Activated CD8-positive, alpha-beta memory T cell treated with anti-CD3 and anti-CD28 coated beads for 36 hours (primary cell): Measurements from ENCODE around the gene CRIP2. TPM values are rescaled to one million over a fixed set of nuclear protein-coding genes. Genes with fewer than 3 reads are reported as not detected.

Source experiments
- CTCF ChIA-PET: fragments of 350-600 bp; sonication (Branson Sonifier 250); formaldehyde crosslinking; loops from one replicate; lab custom pipeline; 2021; ENCODE audit warnings: antibody characterized with exemption; lab: Charles Lee
- POLR2A ChIA-PET: fragments of 350-600 bp; sonication (Branson Sonifier 250); formaldehyde crosslinking; loops from one replicate; lab custom pipeline; 2021; ENCODE audit warnings: antibody characterized with exemption; lab: Charles Lee
- total RNA-seq, 2 experiments: library from RNA; stranded (reverse); gene quantifications; one replicate each; pipeline ENCODE4 v1.2.3, GENCODE V29; 2021

CRIP2 gene
- total RNA-seq, 2 experiments from 2014 or later: 1.0 to 1.2 TPM

DNA sequence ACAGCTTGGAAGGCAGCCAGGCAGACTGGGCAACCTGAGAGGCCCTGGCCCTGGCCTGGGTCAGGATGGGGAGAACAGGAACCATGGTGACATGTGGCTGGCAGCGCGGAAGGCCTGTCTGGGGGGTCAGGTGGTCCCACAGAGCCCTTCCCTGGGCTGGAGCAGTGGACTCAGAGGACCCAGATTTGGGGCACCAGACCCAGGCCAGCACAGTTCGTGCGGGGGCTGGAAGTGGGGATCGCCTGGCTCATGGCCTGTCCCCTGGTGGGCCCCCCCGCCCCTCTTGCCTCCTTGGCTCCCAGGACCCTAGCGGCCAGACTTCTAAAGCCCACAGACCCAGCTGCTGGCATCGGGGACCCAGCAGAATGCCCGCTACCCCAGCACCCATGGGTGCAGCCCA, 33.6 kb upstream of the CRIP2 start:
- CTCF ChIA-PET: interaction anchor here (1.3 to 2.0 kb wide), 2 partner anchors 42 to 70 kb away, joined by 3 to 5 read pairs; no protein-coding TSS in a partner anchor

GRCh38 chr14:105442125-105442524, 32.5 kb upstream of the CRIP2 start:
- CTCF ChIA-PET: no interaction called here
- POLR2A ChIA-PET: no interaction called here

More for the DNA sequence above, 33.6 kb upstream of the CRIP2 start:
- POLR2A ChIA-PET: no interaction called here

GRCh38 chr14:105442834-105443233, 31.8 kb upstream of the CRIP2 start:
- ChIA-PET CTCF (no interaction called here), POLR2A (no interaction called here)

- CTCF ChIA-PET: interaction anchor here (1.4 kb wide), 1 partner anchor 10 kb away, joined by 3 read pairs; no protein-coding TSS in a partner anchor
Measured at GRCh38 chr14:105444859-105445258, 29.8 kb upstream of the CRIP2 start.

GRCh38 chr14:105445290-105445689, 29.3 kb upstream of the CRIP2 start:
- POLR2A ChIA-PET: no interaction called here
- CTCF ChIA-PET: interaction anchor here (1.4 kb wide), 1 partner anchor 10 kb away, joined by 3 read pairs; no protein-coding TSS in a partner anchor

More at GRCh38 chr14:105444859-105445258, 29.8 kb upstream of the CRIP2 start:
- POLR2A ChIA-PET: no interaction called here

DNA sequence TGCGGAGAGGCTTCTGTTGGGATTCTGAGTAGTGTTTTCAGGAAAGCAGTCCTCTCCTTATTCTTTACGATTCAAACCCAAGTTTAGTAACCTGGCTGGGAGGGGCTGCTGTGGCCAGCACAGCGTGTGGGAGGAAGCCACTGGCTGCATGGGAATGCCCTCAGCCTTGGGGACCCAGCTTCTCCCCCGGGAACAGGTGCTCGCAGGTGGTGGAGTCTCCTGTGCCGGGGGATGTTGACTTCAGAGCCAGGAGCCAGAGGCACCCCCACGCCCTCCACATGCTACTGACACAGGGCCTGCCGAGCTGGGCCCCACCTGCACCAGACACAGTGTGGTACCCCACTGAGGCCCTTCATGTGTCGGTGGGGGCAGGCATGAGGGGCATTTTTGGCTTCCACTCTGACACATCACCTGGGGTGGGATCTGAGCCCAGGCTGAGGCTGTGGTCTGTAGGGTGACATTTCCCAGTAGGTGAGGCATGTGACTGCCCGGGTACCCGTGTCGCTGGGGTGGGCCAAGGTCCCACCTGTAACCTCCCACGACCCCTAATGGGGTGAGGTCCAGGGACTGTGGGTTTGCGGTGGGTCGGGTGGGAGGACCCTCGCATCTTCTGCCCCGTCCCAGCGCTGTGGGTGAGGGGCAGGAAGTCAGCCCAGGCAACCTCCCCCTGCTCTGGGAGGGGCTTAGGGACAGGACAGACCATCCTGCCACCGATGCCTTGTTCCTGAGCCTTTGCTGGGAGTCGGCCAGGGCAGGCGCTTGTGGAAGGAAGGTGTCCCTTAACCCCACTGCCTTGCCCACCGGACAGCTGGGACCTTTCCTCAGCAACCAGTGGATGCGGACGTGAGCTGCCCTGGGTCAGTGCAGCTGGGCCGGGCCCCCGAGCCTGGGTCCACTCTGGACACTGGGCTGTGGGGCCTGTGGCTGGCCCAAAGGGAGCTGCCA, 28.4 kb upstream of the CRIP2 start:
- CTCF ChIA-PET: interaction anchor here (1.2 to 1.4 kb wide), 2 partner anchors 11 to 35 kb away, joined by 3 read pairs; no protein-coding TSS in a partner anchor
- POLR2A ChIA-PET: no interaction called here

DNA sequence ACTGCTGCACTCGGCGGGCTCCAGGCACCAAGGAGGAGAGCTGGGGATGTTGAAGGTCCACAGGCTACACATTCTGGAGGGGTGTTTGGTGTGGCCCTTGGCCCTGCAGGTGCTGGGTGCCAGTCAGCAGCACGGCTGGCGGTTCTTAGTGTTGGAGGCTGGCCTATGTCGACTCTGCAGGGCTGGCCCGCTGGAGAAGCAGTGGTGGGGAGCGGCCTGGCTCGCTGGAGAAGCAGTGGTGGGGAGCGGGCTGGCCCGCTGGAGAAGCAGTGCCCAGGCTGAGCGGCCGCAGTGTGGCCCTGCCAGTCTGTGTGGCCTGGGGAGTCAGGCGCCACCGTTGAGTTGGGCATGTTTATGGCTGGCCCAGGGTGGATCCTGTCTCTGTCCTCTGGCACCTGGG, 27.6 kb upstream of the CRIP2 start:
- ChIA-PET POLR2A (no interaction called here), CTCF (interaction anchor here (1.2 kb wide), 1 partner anchor 34 kb away, joined by 3 read pairs; no protein-coding TSS in a partner anchor)

GRCh38 chr14:105447651-105448640, 26.7 kb upstream of the CRIP2 start:
- POLR2A ChIA-PET: no interaction called here

DNA sequence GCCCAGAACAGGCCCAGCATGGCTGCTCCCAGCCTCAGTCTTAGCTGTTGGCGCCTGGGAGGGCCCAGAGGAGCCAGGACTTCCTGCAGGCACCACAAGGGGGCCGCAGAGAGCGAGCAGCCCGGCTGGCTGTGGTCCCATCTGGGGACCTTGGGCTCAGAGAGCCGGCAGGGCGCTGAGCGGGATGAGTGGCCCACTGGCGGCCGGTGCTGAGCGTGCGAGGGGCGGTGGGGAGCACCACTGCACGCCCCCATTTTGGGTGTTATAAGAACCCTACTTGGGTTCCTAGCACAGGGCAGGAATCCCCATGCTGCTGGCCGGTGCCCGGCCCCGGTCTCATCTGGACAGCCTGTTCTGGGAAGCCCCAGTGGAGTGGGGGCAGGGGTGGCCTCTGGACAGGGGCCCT, 25.9 kb upstream of the CRIP2 start:
- ChIA-PET POLR2A (no interaction called here), CTCF (interaction anchor here (1.0 to 1.1 kb wide), 3 partner anchors 32 to 48 kb away, joined by 3 to 4 read pairs (median 4); no protein-coding TSS in a partner anchor)

More at GRCh38 chr14:105447651-105448640, 26.7 kb upstream of the CRIP2 start:
- CTCF ChIA-PET: interaction anchor here (1.0 to 1.1 kb wide), 3 partner anchors 33 to 47 kb away, joined by 3 to 4 read pairs (median 4); no protein-coding TSS in a partner anchor

DNA sequence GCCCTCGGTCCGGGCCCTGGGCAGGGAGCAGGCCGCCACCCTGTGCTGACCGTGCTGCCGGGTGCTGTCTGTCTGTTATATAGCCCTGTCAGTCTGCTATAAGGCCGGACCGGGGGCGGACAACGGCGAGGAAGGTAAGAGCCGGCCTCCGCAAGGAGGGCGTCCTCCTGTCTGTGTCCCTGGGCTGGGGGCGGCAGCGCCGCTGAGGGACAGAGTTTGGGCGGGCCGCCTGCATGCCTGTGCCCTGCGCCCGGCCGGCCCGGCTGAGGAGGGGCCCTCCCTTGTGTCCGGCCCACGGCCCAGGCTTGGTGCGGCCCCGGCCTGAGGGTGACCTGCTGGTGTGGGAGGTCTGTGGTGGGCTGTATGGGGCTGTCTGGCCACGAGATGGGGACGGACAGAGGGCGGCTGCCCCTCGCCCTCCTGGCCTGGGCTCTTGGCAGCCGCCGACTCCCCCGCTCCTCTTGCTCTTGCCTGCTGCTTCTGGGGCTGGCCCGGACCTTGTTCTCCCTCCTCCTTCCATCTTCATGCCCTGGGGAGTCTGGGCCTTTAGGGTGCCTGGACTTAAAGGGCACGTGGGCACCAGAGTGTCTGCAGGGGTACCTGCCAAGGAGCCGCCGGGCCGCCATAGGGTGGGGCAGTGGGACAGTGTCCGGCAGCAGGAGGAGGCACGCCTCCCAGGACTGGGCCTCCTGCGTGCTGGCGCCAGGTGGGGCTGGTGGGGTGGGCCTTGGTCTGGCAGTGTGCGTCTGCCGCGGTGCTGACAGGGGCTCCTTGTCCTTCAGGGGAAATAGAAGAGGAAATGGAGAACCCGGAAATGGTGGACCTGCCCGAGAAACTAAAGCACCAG, 25.1 kb upstream of the CRIP2 start:
- CTCF ChIA-PET: no interaction called here
- POLR2A ChIA-PET: no interaction called here

DNA sequence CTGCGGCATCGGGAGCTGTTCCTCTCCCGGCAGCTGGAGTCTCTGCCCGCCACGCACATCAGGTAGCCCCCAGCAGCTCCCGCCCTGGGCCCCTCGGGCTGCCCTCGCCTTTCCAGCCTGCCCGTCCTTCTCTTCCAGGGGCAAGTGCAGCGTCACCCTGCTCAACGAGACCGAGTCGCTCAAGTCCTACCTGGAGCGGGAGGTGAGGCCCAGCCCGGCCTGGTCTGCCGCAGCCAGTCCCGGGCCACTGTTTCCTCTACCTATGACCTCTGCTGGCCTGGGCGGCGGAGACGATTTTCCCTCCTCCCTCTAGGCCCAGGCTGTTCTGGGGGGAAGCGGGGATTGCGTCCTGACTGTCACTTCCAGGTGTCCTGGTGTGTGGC, 24.5 kb upstream of the CRIP2 start:
- ChIA-PET POLR2A (no interaction called here), CTCF (no interaction called here)

- CTCF ChIA-PET: no interaction called here
Measured at GRCh38 chr14:105450864-105451720, 23.5 kb upstream of the CRIP2 start.

DNA sequence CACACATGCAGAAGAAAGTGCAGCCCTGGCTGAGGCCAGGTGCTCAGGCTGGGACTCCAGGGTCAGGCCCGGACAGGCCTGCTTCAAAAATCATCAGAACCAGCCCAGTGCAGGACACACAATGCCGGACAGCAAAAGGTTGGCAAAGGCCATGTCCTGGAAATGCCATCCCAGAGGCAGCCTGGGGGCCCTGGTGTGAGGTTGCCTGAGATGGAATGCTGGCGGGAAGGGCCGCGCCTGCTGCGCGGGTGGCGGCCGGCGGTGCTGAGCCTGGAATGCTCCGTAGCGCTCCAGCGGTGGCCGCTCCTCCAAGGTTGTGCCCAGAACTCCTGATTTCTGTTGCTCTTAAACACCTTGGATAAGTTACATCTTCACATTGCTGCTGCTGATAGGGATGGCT, 21.7 kb upstream of the CRIP2 start:
- ChIA-PET CTCF (interaction anchor here (0.9 kb wide), 1 partner anchor 30 kb away, joined by 3 read pairs; no protein-coding TSS in a partner anchor), POLR2A (no interaction called here)

More at GRCh38 chr14:105450864-105451720, 23.5 kb upstream of the CRIP2 start:
- POLR2A ChIA-PET: no interaction called here

GRCh38 chr14:105453847-105454246, 20.8 kb upstream of the CRIP2 start:
- ChIA-PET POLR2A (no interaction called here), CTCF (interaction anchor here (0.7 kb wide), 1 partner anchor 27 kb away, joined by 3 read pairs; no protein-coding TSS in a partner anchor)

DNA sequence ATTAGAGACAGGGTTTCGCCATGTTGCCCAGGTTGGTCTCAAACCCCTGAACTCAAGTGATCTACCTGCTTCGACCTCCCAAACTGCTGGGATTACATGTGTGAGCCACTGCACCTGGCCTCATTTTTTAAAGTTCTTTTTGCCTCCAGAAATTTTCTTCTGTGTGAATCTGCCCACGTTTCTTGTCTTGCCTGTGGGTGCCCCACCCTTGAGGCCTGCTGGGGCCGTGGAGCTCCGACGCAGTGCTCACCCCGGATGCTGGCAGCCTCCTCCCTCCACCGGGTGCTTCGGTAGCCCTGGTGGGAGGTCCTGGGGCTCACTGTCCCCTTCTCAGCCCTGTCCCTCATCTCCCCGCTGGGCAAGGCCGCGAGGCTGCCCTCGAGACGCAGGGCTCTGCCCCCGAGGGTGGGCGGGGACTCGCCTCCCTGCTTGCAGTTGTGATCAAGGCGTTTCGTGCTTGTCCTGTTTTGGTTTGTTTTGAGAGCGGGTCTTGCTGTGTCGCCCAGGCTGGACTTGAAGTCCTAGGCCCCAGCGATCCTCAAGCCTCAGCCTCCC, 19.5 kb upstream of the CRIP2 start:
- ChIA-PET CTCF (no interaction called here), POLR2A (no interaction called here)

DNA sequence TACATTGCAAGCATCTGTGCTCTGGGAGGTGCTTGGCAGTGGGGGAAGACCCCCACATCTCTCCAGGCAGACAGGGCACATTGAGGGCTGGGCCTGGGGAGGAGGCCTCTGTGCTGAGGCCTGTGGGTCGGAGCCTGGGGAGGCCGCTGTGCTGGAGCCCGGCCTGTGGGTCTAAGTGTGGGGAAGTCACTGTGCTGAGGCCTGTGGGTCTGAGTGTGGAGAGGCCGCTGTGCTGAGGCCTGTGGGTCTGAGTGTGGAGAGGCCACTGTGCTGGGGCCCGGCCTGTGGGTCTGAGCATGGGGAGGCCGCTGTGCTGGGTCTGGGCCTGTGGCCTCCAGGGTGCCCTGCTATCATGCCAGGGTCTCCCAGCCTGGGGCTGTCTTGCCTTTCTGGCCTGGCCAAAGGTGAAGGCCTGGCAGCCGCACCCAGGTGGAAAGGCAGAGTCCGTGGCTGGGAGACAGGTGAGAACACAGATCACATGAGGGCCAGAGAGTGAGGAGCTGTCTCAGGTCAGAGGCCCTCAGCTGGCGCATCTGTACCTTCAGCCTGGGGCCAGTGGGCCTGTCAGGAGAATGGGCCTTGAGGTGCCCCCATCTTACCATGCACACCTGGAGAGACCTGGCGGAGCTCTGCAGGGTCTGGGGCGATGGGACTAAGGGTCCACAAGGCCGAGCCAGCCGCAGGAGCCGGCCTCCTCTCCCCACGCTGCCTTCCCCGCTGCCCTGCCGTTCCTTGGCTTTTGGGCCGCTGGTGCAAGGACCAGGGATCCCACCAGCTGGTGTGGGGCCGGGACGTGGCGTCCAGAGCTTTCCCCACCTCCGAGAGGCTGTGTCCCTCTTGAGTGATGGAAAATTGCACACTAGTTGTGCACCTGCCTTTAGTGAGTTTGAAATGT, 18.6 kb upstream of the CRIP2 start:
- ChIA-PET CTCF (no interaction called here), POLR2A (no interaction called here)
